ENCODE data around the gene RPN1. TPM values are rescaled to one million over a fixed set of nuclear protein-coding genes. Genes with fewer than 3 reads are reported as not detected.
"Not testable (repeated sequence)": the region's sequence is repeated elsewhere in the genome, so short reads cannot be mapped to it uniquely, and the experiment has no call there.

Gene RPN1
- total RNA-seq, 1 donor from 2014 or later: 208 TPM

- no peak for DNase-seq (ENCODE audit: low spot score)
Observed at GRCh38 chr3:128613083-128613829, 37.4 kb downstream of the RPN1 start.

DNA sequence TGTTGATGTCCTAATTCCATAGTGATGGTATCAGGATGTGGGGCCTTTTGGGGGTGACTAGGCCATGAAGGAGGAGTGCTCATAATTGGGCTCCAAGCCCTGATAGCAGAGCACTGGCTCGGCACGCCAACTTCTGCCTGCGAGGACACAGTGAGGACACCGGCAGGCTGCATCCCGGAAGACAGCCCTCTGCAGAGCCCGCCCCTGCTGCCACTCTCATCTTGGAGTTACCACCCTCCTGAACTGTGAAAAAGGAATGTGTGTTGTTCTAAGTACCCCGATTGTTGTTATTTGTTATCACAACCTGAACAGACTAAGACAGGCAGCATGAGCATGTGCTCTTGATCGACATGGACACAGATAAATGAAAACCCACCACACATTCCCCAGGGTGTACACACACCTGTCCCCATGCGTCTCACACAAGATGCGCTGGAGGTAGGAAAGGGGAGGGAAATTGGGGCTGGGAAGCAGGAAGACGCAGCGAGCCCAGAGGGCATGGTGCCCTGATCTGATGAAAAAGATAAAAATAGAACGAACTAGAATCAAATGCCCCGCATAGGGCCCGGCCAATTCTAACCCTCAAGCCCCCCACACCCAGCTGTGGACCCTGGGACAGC lies 40.1 kb downstream of the RPN1 start:
- no peak for DNase-seq (ENCODE audit: low spot score)

- no peak for DNase-seq (ENCODE audit: low spot score)
Observed at GRCh38 chr3:128609294-128609693, 41.3 kb downstream of the RPN1 start.

GRCh38 chr3:128607710-128608048 lies 42.9 kb downstream of the RPN1 start:
- no peak for DNase-seq (ENCODE audit: low spot score)

GRCh38 chr3:128606094-128606493 lies 44.5 kb downstream of the RPN1 start:
- DNase-seq (ENCODE audit: low spot score): no peak

DNA sequence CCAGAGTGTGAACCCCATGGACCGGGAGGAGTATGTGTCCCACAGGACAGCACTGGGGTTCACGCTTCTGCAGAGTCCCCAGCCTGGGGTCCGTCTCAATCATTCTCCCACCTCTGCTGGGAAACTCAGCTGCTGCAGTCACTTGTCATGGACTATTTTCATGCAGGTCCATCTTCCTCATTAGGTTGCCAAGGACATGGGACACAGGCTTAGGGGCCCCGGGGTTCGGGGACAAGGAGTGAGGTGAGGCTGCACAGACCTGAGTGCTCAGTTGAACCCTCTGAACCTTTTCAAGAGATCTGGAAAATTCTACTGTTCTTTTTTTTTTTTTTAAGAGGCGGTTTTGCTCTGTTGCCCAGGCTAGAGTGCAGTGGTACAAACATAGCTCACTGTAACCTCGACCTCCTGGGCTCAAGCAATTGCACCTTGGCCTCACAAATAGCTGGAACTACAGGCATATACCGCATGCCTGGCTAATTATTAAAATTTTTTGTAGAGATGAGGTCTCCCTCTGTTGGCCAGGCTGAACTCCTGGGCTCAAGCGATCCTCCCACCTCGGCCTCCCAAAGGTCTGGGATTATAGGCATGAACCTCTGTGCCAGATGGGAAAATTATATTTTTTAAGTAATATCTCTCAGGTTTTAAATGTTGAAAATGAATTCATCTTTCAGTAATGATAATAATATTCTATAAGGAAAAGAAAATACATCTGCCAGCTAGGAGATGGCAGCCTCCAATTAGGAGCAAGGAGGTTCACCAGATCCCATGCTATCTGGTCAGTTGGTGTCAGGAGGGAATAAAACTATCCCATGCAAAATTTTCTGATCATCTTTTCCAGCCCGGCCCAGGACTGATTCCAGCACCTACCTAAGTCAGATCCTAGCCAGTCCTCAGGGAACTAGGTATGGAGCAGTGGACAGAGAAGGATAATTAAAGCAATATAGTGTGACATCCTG lies 45.2 kb downstream of the RPN1 start:
- DNase-seq (ENCODE audit: low spot score): no peak

- DNase-seq (ENCODE audit: low spot score): no peak
Observed at GRCh38 chr3:128603811-128604775, 46.5 kb downstream of the RPN1 start.

- no peak for DNase-seq (ENCODE audit: low spot score)
Observed at GRCh38 chr3:128603313-128603712, 47.3 kb downstream of the RPN1 start.

DNA sequence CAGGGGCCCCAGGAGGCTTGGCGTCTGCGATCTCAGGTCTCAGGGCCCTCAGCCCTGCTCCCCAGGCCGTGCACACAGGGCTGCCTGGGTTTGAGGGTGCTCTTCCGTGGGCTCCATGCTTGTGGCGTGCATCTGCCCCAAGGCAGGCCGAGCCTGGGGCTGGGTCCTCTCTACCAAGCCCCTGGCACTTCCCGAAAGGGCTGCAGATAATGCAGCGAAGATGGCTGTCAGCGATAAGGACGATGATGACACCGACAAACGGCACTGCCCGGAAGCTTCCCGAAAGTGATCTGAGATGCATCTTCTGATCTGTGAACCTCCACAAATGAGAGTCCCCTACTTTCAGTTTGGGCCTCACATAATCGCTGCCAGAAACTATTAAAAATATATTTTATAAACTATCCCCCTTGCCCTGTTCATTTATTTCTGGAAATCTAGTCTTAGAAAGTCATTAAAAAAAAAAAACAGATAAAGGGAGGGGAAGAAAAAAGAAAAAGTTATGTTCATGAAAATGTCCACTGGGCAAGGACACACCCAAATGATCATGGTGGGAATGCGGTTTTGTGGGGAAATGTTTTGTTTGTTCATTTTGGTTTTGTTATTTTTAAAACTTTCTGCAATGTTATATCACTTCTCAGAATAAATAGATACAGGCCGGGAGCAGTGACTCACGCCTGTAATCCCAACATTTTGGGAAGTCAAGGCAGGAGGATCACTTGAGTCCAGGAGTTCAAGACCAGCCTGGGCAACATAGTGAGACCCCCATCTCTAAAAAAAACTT lies 51.5 kb downstream of the RPN1 start:
- DNase-seq (ENCODE audit: low spot score): no peak

DNA sequence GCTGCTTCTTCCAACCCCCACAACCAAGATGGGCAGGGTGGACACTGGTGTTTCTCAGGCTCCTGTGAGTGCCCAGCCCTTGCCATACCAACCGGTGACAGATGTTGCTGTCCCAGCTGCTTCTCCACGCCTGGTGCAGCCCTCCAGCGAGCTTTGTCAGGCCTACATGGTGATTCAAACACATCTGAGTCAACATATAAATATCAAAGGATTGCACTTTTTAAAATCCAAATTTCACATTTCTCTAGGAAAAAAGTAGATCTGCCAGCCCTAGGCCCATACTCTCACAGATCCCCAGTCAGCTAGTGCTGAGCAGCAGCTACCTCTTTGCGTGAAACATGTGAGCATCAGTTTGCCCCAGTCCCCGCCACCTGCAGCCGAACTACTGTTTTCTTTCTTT lies 52.7 kb downstream of the RPN1 start:
- no peak for DNase-seq (ENCODE audit: low spot score)

DNA sequence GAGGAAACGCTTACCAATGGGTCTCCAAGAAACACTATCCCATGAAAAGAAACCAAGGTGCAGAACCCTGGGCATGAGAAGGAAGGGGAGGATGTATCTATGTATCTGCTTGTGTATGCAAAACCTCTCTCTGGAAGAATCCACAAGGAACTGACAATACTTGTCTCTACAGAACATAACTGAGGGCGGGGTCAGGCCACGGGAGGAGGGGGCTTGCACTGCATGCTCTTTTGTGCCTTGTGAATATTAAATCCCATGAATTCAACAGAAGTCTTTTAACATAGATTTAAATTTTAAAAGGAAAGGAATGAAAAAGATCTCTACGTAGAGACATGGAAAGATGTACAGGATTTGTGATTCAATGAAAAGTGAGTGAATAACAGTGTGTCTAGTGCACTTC lies 57.8 kb downstream of the RPN1 start:
- DNase-seq (ENCODE audit: low spot score): no peak

GRCh38 chr3:128591738-128592426 lies 58.7 kb downstream of the RPN1 start:
- DNase-seq (ENCODE audit: low spot score): no peak

DNA sequence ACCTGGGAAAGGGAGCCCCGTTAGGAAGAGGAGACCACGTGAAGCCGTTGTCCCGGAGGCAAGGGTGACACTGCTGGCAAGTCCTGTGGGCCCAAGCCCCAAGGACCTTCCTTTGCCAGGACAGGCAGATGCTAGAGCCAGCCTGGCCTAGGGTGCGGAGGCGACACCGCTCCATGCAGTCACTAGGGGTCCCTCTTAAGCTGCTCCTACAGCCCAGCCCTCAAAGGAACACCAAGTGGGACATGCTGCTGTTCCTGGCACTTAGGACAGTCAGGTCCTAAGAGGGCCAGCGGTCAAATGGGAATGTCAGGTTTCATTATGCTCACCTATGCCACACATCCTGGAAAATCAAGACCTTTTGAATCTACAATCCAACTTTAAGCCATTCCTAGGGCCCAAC lies 59.7 kb downstream of the RPN1 start:
- no peak for DNase-seq (ENCODE audit: low spot score)

DNA sequence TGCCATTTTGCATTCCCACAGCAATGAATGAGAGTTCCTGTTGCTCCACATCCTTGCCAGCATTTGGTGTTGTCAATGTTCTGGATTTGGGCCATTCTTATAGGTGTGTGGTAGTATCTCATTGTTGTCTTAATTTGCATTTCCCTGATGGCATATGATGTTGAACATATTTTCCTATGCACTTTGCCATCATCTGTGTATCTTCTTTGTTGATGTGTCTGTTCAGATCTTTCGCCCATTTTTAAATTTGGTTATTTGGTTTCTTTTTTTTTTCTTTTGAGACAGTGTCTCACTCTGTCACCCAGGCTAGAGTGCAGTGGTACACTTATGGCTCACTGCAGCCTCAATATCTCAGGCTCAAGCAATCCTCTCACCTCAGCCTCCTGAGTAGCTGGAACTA lies 60.6 kb downstream of the RPN1 start:
- DNase-seq (ENCODE audit: low spot score): not testable (repeated sequence)

DNA sequence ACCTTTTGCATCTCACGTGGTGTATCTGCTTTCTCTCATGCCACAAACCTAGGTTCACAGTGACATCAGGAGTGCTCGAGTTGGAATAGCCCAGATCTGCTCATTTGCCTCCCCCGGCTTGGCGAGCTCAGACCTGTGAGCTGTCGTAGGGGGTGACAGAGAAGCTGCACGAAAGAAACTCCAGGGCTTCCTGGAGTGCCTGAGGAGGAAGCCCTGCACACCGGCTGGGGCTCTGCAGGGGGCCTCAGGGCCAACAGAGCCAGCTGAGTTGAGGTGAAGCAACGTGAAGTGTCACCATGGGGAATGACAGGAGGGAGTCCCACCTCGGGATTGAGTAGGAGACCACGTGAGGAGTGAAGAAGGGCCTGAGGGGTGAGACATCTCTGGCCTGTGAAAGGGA lies 62.5 kb downstream of the RPN1 start:
- no peak for DNase-seq (ENCODE audit: low spot score)

DNA sequence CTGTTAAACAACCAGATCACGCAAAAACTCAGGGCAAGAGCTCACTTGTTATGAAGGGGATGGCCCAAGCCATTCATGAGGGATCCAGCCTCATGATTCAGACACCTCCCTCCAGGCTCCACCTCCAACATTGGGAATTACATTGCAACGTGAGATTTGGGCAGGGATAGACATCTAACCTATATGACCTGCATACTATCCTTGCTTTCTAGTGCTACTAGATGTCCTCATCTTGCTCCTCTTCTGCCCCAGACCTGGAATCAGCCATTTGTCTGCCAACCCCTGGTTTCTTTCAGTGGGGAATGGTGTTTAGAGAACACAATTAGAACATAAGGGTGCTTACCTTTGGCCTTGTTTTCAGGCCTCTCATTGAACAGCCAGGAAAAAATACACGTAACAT lies 63.2 kb downstream of the RPN1 start:
- DNase-seq (ENCODE audit: low spot score): no peak

DNA sequence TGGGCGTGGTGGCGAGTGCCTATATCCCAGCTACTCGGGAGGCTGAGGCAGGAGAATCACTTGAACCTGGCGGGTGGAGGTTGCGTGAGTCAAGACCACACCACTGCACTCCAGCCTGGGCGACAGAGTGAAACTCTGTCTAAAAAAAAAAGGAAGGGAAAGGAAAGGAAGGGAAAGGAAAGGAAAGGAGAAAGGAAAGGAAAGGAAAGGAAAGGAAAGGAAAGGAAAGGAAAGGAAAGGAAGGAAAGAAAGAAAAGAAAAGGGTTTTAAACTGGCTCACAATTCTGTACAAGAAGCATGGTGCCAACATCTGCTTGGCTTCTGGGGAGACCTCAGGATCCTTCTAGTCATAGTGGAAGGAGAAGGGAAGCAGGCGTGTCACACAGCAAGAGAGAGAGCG lies 63.7 kb downstream of the RPN1 start:
- DNase-seq (ENCODE audit: low spot score): not testable (repeated sequence)

DNA sequence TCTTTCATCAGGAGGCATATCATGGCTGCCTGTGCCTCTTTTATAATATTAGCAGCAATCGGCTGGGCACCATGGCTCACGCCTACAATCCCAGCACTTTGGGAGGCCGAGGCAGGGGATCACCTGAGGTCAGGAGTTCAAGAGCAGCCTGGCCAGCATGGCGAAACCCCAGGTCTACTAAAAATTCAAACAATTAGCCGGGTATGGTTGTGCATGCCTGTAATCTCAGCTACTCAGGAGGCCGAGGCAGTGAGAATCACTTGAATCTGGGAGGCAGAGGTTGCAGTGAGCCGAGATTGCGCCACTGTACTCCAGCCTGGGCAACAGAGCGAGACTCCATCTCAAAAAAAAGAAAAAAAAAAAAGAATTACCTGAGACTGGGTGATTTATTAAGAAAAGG lies 64.2 kb downstream of the RPN1 start:
- DNase-seq (ENCODE audit: low spot score): not testable (repeated sequence)

DNA sequence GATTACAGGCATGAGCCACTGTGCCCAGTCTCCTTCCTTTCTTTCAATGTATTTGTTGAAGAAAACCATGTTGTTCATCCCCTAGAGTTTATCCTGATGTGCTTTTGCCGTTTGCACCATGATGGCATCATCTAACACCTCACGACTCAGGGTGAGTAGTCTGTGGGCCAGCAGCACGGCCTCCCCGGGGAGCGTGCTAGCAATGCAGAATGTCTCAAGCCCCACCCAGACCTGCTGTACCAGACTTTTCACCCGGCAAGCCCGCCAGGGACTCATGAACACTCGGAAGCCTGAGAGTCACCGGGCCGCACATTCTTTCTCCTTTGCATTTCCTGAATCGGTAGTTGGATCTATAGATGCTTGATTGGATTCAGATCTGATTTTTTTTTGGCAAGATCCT lies 64.6 kb downstream of the RPN1 start:
- DNase-seq (ENCODE audit: low spot score): no peak

DNA sequence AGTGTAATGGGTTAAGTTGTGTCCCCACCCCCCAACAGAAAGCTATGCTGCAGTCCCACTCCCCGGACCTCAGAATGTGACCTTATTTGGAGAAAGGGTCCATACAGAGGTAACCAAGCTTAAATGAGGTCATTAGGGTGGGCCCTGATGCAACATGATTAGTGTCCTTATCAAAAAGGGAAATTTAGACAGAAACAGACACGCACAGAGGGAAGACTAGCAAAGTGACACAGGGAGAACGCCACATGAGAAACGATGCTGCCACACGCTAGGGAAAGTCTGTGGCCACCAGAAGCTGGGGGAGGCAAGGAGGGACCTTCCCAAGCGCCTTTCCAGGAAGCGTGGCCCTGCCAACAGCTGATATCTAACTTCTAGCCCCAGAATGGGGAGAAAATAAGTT lies 65.4 kb downstream of the RPN1 start:
- no peak for DNase-seq (ENCODE audit: low spot score)
